IMR-90 (cell line): Measurements from ENCODE around the gene RPS25.

Experiments
- POLR2A ChIP-seq: IDR thresholded peaks from 2 replicates; pipeline ENCODE4 v1.6.1; 2012; ENCODE audit warnings: mild to moderate bottlenecking, low read depth, low read length
- RAD21 ChIP-seq: IDR thresholded peaks from 2 replicates; pipeline ENCODE4 v1.6.1; 2012; ENCODE audit warnings: low read length, improper control_type of control experiment
- TF ChIP-seq, protein P1 (sequence below): fragments of 150-350 bp; IDR thresholded peaks from 2 replicates; pipeline ENCODE4 v1.6.1; 2017; ENCODE audit warnings: mild to moderate bottlenecking, antibody characterized with exemption, low read length, low read depth
- TF ChIP-seq, protein P2 (sequence below): conservative IDR thresholded peaks from 2 replicates; pipeline ENCODE4 v1.5.1; 2012; ENCODE audit warnings: mild to moderate bottlenecking, low read depth, low read length, improper control_type of control experiment

DNA sequence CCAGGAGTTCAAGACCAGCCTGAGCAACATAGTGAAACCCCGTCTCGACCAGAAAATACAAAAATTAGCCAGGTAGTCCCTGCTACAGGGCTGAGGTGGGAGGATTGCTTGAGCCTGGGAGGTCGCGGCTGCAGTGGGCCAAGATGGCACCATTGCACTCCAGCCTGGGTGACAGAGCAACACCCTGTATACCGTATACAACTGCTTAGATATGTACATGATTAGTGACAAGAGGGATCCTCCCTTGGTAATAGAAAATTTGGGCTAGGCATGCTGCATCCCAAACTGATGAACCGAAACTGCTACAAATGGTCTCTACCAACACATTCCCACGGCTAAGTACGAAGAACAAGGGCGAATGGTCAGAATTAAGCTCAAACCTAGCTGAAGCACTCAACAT lies 24.8 kb upstream of the RPS25 start:
- TF ChIP-seq, protein P1, sequence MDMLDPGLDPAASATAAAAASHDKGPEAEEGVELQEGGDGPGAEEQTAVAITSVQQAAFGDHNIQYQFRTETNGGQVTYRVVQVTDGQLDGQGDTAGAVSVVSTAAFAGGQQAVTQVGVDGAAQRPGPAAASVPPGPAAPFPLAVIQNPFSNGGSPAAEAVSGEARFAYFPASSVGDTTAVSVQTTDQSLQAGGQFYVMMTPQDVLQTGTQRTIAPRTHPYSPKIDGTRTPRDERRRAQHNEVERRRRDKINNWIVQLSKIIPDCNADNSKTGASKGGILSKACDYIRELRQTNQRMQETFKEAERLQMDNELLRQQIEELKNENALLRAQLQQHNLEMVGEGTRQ, result no peak
- TF ChIP-seq POLR2A (no peak), RAD21 (no peak)
- TF ChIP-seq, protein P2, sequence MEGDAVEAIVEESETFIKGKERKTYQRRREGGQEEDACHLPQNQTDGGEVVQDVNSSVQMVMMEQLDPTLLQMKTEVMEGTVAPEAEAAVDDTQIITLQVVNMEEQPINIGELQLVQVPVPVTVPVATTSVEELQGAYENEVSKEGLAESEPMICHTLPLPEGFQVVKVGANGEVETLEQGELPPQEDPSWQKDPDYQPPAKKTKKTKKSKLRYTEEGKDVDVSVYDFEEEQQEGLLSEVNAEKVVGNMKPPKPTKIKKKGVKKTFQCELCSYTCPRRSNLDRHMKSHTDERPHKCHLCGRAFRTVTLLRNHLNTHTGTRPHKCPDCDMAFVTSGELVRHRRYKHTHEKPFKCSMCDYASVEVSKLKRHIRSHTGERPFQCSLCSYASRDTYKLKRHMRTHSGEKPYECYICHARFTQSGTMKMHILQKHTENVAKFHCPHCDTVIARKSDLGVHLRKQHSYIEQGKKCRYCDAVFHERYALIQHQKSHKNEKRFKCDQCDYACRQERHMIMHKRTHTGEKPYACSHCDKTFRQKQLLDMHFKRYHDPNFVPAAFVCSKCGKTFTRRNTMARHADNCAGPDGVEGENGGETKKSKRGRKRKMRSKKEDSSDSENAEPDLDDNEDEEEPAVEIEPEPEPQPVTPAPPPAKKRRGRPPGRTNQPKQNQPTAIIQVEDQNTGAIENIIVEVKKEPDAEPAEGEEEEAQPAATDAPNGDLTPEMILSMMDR, result no peak
